ENCODE measurements around the gene EPYC.

DNA sequence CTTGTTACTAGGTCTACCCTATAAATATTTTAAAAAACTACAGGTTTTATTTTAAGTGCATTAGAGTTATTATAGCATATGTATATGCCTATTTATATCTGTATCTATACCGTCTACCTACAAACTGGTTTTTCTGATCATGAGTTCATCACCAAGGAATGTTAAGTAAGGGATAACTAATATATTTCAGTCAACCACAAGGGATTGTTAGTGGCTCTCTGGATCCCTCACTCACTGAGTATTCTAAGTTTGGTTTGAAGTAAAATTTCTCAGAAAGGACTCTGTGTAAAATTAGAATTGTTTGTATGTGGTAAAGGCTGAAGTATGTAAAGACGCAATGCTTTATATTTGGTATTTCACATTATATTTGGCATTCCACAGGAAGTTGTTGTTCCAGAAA, 4.8 kb downstream of the EPYC start:
- TF ChIP-seq ZNF565 (CRISPR knock-in tag; conservative IDR thresholded peaks at IDR 0.05; ENCODE audit: low read depth) (no peak), OSR1 (CRISPR knock-in tag; IDR thresholded peaks at IDR 0.05) (no peak), TOX (CRISPR knock-in tag; IDR thresholded peaks at IDR 0.05; ENCODE audit: borderline replicate concordance) (no peak), ZFP30 (CRISPR knock-in tag; IDR thresholded peaks at IDR 0.05) (no peak), POU6F1 (CRISPR knock-in tag; IDR thresholded peaks at IDR 0.05; ENCODE audit: borderline replicate concordance, low read depth) (no peak), ESRRG (CRISPR knock-in tag; IDR thresholded peaks at IDR 0.05) (no peak), ZFP3 (CRISPR knock-in tag; IDR thresholded peaks at IDR 0.05) (no peak), ZC3H10 (CRISPR knock-in tag; IDR thresholded peaks at IDR 0.05) (no peak), ARNTL (CRISPR knock-in tag; IDR thresholded peaks at IDR 0.05; ENCODE audit: borderline replicate concordance, low read depth) (no peak), BACH2 (CRISPR knock-in tag; IDR thresholded peaks at IDR 0.05; ENCODE audit: borderline replicate concordance) (no peak), RARB (CRISPR knock-in tag; IDR thresholded peaks at IDR 0.05) (no peak)
- TF ChIP-seq, protein P1, sequence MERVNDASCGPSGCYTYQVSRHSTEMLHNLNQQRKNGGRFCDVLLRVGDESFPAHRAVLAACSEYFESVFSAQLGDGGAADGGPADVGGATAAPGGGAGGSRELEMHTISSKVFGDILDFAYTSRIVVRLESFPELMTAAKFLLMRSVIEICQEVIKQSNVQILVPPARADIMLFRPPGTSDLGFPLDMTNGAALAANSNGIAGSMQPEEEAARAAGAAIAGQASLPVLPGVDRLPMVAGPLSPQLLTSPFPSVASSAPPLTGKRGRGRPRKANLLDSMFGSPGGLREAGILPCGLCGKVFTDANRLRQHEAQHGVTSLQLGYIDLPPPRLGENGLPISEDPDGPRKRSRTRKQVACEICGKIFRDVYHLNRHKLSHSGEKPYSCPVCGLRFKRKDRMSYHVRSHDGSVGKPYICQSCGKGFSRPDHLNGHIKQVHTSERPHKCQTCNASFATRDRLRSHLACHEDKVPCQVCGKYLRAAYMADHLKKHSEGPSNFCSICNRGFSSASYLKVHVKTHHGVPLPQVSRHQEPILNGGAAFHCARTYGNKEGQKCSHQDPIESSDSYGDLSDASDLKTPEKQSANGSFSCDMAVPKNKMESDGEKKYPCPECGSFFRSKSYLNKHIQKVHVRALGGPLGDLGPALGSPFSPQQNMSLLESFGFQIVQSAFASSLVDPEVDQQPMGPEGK (CRISPR knock-in tag; IDR thresholded peaks at IDR 0.05; ENCODE audit: borderline replicate concordance) = no peak
- TF ChIP-seq, protein P2, sequence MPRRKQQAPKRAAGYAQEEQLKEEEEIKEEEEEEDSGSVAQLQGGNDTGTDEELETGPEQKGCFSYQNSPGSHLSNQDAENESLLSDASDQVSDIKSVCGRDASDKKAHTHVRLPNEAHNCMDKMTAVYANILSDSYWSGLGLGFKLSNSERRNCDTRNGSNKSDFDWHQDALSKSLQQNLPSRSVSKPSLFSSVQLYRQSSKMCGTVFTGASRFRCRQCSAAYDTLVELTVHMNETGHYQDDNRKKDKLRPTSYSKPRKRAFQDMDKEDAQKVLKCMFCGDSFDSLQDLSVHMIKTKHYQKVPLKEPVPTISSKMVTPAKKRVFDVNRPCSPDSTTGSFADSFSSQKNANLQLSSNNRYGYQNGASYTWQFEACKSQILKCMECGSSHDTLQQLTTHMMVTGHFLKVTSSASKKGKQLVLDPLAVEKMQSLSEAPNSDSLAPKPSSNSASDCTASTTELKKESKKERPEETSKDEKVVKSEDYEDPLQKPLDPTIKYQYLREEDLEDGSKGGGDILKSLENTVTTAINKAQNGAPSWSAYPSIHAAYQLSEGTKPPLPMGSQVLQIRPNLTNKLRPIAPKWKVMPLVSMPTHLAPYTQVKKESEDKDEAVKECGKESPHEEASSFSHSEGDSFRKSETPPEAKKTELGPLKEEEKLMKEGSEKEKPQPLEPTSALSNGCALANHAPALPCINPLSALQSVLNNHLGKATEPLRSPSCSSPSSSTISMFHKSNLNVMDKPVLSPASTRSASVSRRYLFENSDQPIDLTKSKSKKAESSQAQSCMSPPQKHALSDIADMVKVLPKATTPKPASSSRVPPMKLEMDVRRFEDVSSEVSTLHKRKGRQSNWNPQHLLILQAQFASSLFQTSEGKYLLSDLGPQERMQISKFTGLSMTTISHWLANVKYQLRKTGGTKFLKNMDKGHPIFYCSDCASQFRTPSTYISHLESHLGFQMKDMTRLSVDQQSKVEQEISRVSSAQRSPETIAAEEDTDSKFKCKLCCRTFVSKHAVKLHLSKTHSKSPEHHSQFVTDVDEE (CRISPR knock-in tag; IDR thresholded peaks at IDR 0.05) = no peak

Measured in SK-N-SH treated with all-trans-retinoic acid at 6 μM for 48 hours (cell line).